MM.1S (cell line): ENCODE measurements around the gene CADM2.

ENCODE experiments used
- CTCF ChIP-seq: fragments of 300-600 bp; sonication (generic); IDR thresholded peaks from 2 replicates; pipeline ENCODE4 v1.5.1; 2016; ENCODE audit warnings: antibody characterized with exemption, low read length, mixed read lengths
- EZH2 ChIP-seq: fragments of 300-600 bp; sonication (generic); optimal IDR thresholded peaks from 2 replicates; pipeline ENCODE3; 2017; ENCODE audit warnings: low read depth, mild to moderate bottlenecking, antibody characterized with exemption, low read length, mixed read lengths

- TF ChIP-seq CTCF: no peak
- no peak for TF ChIP-seq EZH2
Measured at GRCh38 chr3:85151555-85151954, 192.8 kb downstream of the CADM2 start.
